NCI-H69 (cell line): Measurements from ENCODE around the gene CXCL3.

Experiments used
- DNase-seq: peaks from one replicate; lab custom pipeline; 2025; lab: John Stamatoyannopoulos, UW

CXCL3 gene

DNA sequence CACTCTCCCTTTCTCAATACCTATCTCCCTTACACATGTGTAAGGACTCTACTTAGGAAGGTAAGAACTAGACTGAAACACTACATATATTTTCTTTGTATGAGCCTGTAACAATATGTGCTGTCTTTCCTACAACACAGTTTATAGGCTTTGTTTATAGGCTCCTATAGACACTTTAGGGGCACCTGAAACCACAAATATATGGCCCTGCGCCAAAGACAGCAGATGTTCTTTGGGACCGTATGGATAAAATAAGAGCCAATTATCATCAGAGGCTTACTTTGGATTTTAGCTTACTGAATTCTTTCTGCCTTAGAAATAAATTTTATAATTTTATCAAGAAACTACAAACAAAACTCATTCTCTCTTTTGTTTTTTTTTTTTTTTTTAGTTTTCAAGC lies 16.6 kb upstream of the CXCL3 start:
- DNase-seq, result no peak

DNA sequence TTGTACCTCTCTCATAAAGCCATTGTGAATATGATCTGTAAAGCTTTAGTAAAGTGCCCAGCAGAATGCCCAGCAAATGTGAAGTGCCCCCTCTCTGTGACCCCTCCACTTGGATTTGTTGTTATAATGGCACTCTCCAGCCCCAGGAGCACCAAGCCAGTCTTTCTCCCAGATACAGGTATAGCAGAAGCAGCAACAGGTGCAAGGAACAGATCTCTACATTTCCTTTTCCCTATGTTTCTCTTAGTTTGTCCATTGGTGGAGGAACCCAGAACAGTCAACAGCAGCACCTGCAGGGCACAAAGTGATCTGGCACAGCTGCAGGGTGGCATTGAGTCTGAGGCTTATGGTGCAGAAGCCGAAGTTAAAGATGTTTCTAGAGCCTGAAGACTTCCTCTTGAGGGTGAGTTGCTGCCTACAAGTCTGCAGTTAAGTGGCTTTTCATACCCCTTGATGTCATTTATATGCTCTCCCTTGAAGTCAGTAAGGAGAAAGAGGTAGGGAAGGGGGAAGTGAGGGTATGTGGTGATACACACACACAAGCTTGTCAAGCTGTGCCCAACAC lies 16.1 kb upstream of the CXCL3 start:
- DNase-seq, result no peak

DNA sequence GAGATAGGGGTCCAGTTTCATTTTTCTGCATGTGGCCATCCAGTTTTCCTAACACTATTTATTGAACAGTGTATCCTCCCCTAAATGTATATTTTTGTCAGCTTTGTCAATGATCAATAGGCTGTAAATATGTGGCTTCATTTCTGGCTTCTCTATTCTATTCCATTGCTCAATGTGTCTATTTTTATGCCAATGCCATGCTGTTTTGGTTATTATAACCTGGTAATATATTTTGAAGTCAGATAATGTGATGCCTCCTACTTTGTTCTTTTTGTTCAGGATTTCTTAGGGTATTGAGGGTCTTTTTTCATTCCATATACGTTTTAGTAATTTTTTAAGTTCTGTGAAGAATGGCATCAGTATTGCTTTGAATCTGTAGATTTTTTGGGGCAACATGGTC lies 8.7 kb upstream of the CXCL3 start:
- DNase-seq, result no peak

DNA sequence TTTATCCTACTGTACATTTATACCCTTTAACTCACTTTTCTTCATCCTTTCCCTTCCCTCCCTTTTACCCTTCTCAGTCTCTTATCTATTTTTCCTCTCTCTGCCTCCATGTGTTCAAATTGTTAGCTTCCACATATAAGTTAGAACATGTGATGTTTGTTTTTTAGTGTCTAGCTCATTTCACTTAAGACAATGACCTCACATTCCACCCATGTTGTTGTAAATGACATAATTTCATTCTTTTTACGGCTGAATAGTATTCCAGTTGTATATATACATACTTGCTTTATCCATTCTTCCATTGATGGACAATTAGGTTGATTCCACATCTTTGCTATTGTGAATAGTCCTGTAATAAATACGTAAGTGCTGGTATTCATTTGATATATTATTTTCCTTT lies 7.3 kb upstream of the CXCL3 start:
- no peak for DNase-seq

DNA sequence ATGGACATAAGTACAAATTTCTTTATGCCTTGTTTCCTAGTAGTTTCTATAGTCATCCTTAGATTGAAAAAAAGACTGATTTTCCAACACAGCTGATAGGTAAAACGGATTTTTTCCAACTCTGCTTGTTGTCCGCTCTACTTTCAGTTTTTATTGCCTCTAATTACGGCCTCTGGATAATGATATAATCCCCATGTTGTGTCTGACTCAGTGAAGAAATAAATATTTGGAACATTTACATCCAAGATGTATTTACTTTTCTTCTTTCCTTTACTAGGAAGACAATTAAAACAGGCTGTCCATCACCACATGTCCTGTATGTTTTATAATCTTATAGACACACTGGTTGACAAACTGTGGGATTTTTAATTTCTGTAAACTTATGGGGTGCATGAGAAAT lies 6.8 kb upstream of the CXCL3 start:
- no peak for DNase-seq

DNA sequence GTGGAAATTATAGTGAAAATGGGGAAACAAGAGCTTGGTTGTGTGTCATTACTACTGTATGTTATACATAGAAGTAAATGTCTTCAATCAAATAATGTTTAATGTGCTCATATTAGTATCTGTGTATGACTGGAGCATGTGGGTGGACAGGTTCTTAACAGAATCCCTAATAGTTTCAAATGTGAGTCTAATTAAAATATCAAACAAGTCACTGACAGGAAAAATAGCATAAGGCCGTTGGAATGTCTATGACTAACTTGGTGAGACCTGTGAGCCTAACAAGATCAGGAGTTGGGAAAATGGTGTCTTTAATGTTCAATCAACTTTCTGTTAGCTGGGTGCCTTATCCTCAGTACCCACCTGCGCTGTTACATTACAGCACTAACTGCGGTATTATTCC lies 6.2 kb upstream of the CXCL3 start:
- DNase-seq, result no peak

DNA sequence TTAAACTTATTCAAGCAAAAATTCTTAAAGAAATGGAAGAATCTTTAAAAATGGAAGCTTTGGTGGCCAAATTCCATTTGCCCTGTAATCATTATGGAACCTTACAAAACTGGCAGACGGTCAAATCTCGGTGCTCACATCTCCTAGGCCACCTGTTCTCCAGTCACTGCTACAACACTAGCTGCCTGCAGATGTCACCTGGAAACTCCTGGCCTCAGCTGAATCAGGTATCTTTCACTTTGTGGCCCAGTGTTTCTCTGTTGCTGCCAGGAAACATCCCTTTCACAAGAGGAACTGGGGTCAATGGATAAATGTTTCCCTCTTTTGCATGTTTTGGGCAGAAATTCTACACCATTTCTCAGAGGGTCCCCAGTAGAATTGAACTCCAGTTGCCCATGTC lies 4.2 kb upstream of the CXCL3 start:
- no peak for DNase-seq

DNA sequence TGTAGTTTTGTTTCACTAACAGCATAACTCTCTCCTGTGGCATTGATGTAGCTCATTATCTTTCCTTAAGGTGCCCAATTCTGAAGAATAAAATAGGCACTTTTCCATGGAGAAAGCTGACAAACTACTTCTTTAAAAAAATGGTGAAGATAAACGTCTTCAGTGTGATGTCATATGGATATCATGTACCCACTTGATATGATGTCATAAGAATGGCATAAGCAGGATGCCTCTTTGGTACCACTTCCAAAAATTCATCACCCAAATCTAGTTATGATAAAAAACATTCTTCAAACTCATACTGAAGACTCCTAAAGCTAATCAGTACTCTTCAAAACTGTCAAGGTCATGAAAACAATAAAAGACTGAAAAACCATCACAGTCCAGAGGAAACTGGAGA lies 2.9 kb upstream of the CXCL3 start:
- no peak for DNase-seq

DNA sequence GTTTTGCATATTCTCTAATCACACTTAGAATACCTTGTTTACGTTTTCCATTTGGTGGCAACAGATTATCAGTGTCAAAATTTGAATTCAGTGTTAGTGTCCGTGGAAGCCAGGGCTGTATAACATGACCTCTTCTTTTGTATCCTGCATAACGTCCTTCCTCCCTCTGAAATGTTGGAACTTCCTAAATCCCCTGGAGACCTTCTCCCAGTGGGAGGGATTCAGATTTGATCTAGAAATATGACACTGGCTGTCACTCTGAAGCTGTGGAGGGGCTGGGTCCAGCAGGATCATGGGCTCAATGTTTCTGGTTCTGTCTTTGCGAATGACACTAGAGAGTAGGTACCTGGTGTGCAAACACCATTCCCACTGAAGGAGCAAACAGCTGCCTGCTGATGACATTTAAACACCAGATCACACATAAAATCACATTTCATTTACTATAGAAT lies 850 bp upstream of the CXCL3 start:
- DNase-seq, result no peak

DNA sequence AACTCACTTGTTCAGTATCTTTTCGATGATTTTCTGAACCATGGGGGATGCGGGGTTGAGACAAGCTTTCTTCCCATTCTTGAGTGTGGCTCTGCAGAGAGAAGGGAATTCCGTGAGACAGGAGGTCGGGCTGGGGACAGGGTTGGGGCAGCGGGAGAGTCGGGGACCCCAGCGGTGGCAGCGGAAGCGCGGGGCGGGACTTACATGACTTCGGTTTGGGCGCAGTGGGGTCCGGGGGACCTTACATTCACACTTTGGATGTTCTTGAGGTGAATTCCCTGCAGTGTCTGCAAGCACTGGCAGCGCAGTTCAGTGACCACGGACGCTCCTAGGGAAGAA lies 434 bp downstream of the CXCL3 start:
- no peak for DNase-seq

DNA sequence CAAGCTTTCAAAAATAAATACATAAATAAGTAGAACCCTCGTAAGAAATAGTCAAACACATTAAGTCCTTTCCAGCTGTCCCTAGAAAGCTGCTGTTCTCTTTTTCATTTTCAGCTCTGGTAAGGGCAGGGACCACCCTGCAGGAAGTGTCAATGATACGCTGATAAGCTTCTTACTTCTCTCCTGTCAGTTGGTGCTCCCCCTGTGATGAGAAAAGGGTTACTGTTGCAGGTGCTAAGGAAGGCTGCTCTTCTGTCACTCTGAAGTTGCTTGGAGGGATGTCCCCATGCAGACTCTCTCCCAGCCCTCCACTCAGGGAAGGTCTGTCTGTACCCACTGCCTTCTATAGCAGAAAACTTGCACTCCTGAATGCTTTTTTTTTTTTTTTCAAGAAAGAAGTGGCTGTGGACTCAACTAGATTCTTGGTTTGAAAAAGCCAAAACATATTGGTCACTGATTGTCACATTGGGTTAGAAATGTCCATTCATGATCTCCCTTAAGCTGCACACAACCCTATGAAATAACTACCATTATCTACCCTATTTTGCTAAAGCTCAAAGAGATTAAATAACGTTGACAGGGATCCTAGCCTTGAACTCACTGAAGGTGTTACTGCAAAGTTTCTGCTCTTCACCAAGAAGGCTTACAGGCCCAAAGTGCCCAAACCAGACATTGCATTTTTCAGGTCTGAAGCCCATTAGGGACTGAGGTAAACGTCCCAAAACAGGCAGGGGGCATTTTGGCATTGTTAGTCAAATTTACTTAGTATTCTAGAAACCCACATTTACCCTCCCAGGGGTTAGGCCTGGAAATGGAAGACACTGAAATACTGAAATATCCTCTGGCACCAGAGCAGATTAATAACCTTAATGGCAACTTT lies 1.2 kb downstream of the CXCL3 start:
- DNase-seq, result no peak

DNA sequence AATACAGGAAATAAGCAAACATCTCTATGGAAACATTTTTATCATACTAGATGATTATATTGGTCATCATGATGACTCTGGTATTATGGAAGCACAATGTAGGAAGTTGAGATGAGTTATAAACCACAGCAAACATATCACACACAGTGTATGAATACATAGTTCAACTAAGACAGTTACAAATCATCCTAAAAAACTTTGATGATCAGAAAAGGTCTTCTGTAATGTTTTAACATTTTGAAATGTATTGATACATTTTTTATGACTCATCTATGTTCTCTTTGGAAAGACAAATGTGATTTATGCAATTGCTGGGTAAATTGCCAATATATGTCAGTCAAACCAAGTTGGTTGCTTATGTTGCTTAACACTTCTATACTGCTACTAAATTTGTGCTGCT lies 4.8 kb downstream of the CXCL3 start:
- no peak for DNase-seq

DNA sequence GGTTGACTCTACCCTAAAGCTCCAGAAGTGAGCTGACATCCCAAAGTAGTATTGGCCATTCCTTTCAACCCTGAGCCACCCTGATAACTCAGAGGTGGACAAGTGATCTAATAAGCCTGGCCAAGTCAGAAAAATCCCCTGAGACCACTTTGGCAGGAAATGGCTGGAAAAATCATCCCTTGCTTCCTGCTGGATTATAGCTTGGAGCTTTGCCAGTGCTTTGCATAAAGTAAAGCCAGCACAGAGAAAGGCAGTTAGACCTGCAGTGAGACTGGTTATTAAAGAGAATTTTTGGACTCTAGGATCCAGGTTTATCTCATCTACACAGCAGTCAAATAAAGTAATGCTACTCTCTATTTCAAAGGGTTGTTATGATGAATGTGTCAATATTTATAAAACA lies 6.4 kb downstream of the CXCL3 start:
- peak; percentile 13 for DNase-seq

DNA sequence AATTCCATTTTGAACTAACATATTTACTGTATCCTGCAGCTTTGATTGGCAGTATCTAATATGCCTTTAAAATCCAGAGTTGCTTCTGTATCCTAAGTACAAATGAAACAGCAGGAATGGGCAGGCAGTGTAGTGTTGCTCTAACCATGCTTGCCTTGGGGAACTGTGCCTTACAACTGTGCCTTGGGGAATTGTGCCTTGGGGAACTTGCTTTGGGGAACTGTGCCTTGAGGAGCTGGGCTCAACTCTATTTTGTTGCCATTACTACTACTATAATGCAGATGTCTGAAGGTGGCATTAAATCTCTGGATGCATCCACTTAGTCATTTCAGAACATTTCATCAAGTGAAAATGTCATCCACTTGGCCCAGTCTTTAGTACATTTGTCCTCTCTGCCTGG lies 6.9 kb downstream of the CXCL3 start:
- DNase-seq, result no peak

DNA sequence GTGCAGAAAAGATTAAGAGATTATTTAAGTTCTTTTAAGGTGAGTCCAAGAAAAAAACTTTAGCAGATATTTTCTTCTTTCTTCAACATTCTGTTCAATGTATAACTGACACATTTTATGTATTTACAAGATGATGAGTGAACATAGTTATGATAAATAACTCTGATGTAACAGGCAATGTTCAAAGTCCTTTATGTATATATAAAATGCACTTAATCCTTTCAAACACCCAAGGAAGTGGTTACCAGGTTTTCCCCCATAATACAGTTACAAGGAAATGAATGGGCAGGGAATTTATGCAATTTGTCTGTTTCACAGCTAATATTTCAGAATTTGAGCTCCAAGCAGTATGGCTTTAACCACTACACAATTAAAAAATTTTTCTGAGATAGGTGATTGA lies 8.2 kb downstream of the CXCL3 start:
- no peak for DNase-seq

DNA sequence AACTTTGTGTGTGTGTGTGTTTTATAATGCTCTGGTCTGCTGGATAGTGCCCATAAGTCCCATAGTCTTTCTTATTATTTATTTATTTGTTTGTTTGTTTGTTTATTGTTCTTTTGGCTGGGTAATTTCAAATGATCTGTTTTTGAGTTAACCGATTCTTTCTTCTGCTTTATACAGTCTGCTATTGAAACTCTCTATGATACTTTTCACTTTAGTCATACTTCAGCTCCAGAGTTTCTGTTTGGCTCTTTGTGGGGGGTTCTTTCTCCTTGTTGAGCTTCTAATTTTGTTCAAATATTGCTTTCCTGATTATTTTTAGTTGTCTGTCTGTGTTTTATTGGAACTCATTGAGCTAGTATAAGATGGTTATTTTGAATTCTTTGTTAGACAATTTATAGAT lies 10.0 kb downstream of the CXCL3 start:
- DNase-seq, result no peak

DNA sequence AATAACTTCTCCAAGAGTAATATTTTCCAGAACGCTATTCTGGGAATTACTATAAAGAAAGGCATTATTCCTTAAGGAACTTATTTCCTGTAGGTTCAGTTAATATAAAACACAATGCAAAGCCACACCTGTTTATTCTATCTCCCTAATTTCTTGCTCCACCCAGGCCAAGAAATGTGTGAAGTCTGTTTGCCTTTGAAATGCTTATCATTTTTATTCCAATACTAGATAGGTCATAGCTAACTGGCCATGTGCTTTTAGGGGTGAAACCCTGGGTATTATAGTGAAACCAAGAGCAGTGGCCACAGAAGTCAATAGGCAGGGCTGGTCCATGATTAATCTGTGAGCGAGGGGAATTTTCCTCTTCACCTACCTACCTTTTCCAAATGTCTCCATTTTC lies 14.8 kb downstream of the CXCL3 start:
- no peak for DNase-seq

DNA sequence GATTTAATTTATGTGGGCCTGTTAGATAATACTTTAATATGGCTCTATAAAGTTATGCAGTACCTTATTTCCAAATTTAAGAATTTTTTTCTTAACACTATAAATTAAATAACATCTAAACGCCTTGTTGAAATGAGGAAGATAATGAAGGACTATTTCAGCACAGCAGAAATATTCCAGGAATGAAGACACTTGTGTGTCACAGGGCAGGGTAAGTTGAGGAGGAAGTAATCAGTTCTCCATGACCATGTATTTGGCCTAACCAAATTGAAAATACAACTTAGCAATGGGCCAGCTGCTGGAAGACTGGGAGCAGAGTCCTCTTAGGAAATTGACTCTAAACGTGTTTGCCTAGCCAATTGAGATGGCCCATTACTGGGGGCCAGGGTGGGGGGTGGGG lies 16.9 kb downstream of the CXCL3 start:
- DNase-seq, result no peak

DNA sequence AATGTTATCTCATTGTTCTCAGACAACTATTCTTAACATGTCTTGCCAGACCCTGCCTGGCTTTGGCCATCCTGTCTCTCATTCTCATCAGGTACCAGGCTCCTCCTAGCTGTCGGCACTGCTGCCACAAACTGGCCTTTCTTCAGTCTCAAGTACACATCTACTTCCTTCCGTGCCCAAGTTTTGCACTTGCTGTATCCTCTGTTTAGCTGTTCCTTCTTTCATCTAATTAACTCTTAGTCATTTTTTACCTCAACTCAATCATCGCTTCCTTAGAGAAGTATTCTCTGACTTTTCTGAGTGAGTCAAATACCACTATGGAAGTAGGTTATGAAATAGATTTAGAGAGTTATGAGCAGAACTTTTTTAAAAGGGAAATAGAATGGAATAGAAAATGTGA lies 19.7 kb downstream of the CXCL3 start:
- no peak for DNase-seq

DNA sequence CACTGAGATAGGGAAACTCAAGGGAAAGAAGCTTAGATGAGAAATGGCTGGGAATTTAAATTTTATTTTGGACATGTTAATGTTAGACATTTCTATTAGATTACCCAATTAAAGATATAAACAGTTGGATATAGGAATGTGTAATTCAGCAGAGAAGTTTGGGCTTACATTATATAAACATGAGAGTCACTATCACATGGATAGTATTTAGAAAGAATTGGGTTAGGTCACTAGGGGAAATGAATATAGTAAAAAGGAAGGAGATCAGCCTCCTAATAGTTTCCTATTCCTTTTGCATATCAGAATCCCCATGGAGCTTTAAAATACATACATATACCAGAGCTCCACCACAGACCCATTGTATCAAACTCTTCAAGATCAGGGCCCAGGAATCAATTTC lies 20.4 kb downstream of the CXCL3 start:
- DNase-seq, result no peak

DNA sequence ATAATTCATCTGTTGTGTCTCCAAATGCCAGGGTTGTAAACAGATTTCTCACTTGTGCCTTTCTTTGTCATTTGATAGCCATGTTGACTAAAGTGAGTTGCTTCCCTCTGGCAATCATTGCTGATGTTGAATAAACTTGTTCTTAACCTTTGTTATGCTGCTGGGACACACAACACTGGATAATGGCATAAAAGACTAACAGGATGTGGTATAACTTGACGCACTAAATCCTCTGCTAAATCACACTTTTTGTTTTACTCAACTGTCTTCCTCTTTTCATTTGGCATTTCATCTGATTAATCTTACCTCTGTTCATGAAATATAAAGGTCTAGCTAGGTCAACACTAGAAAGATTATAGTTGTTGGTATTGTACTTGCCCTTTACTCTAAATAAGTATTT lies 22.4 kb downstream of the CXCL3 start:
- DNase-seq, result no peak

DNA sequence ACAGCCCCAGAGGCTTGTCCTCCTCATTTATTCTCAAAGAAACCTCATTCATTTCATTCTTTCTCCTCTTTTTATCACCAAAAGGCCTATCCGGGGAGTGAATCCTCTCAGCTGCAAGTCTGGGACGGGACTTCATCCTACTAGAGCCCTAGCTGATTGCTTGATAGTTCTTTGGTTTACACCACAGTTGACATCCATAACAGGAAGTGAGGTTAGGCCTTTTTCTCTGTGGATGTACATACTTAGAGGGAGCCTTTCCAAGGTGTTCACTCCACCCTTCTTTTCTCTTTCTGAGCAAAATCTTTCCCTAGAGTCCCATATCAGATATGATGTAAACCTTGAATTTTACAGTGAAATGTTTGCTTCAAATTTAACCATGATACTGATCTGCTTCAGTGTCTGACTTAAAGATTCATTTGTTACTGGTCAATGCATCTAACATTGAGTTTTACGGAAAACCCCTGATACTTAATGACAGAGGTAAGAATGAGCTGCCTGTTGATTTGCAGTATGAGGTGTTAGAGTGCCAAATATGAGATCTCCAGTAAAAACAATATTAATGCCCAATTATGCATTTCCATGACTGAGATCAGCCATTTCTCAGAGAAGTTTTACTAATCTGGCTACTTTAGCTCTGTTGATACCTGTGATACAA lies 23.2 kb downstream of the CXCL3 start:
- DNase-seq, result no peak

DNA sequence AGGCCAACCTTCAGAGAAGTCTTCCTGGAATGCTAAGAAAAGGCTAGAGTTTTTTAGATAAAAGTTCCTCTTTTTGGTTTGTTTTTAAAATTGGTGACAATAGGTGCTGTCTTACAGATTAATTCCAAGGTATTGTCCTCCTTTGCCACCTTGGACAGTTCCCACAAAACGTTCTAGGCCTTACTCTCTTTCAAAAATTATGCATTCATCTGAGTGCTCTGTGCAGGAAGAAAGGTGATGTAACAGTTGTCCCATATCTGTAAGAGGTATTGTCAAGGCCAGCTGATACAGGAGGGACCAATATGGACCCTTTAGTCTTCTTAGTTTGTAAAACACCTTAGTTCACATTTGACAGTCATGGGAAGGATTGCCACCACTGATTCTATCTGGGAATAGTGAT lies 24.2 kb downstream of the CXCL3 start:
- DNase-seq, result no peak

DNA sequence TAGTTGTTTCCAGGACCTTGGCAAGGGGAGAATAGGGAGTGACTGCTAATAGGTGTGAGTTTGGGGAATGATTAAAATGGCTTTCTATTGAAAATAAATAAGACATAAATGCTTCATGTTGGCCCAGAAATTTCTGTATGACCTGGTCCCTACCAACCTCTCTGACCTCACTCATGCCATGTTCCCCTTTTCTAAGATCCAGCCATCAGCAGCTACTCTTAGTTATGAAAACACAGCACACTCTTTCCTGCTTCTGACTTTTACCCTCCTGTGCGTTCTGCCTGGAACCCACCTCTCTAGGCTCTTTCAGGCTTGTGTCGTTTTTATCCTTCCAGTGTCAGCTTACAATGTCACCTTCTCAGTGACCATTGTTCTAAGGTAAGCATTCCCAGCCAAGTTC lies 25.2 kb downstream of the CXCL3 start:
- no peak for DNase-seq
